Rectal smooth muscle tissue (tissue), 1 donor: ENCODE results near the gene CFAP126.

Experiments used
- H3K27ac ChIP-seq: one replicate; pipeline ENCODE4 v1.7.0; 2013; ENCODE audit warnings: low read depth, low read length, inconsistent platforms
- H3K27me3 ChIP-seq: one replicate; pipeline ENCODE4 v1.7.0; 2013; ENCODE audit warnings: low read length; ENCODE audit not compliant: control insufficient read depth, insufficient read depth
- H3K36me3 ChIP-seq: one replicate; pipeline ENCODE4 v1.7.0; 2013; ENCODE audit warnings: low read length; ENCODE audit not compliant: control insufficient read depth, insufficient read depth
- H3K4me1 ChIP-seq: one replicate; pipeline ENCODE4 v1.7.0; 2013; ENCODE audit warnings: low read length; ENCODE audit not compliant: control insufficient read depth, insufficient read depth
- H3K4me3 ChIP-seq: one replicate; pipeline ENCODE4 v1.7.0; 2013; ENCODE audit warnings: low read length
- H3K9ac ChIP-seq: one replicate; pipeline ENCODE4 v1.7.0; 2013; ENCODE audit warnings: low read length

The CFAP126 gene

DNA sequence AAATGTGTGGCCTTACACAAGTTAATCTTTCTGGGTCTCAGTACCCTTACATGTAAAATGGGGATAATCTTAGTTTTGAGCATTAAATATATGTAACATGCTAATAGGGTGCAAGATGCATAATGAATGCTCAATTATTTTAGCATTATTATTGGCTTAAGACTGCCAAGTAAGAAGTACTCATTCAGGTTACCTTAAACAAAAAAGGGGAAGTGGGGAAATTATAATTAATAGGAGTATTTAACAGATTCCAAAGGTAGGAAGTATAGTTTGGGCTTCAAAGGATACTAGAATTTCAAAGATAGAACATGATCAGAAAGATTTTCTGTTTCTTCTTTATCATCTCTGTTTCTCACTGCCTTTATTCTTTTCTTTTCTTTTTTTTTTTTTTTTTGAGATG lies 5.8 kb upstream of the CFAP126 start:
- no peaks in the 10 kb centered on the region for H3K36me3 ChIP-seq
- H3K27ac ChIP-seq: no peak overlapping the region
- no peak overlapping the region for H3K4me3 ChIP-seq
- no peaks in the 10 kb centered on the region for H3K27me3 ChIP-seq
- H3K4me1 ChIP-seq: no peaks in the 10 kb centered on the region
- H3K9ac ChIP-seq: no peak overlapping the region

DNA sequence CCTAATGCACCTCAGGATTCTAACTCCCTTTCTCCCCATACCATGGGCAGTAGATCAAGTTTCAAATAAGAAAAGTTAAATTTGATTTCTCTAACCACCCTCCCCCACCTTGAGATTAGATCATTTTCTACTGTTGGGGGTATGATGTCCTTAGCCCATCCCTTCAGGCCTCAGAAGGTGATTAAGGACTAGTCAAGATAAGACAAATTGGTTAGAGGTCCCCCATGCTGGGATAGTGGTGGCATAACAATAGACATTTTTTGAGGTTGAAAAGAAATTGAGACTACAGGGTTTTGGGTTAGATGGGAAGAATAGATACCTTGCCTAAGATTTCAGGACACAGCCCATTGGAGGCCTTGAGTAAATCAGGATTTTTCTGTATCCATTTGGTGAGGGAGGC lies 2.5 kb downstream of the CFAP126 start:
- Histone ChIP-seq H3K4me3 (no peak overlapping the region), H3K9ac (no peak overlapping the region), H3K4me1 (peaks cover 6% of the 10 kb centered on the region), H3K27me3 (no peaks in the 10 kb centered on the region), H3K27ac (no peak overlapping the region), H3K36me3 (peaks cover 2% of the 10 kb centered on the region)

DNA sequence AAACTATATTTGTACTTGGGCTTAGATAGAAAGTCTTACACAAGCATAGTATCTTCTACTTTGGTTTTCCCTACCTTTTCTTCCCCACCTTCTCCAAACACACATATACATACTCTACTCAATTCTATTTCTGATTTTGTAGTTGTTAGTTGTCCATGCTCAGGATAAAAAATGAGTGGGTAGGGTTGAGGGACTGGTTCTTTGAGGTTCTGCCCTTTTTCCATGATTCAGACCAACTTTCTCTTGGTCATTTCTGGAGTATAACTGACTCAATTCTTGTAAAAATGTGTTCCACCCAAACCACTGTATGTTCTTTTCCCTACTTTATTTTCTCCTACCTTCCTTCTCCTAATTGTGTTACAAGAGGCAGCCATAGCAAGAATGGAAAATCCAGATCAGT lies 3.3 kb downstream of the CFAP126 start:
- peaks cover 2% of the 10 kb centered on the region for H3K36me3 ChIP-seq
- H3K4me3 ChIP-seq: no peak overlapping the region
- no peak overlapping the region for H3K27ac ChIP-seq
- peaks cover 2% of the 10 kb centered on the region for H3K27me3 ChIP-seq
- no peak overlapping the region for H3K9ac ChIP-seq
- peaks cover 6% of the 10 kb centered on the region for H3K4me1 ChIP-seq

DNA sequence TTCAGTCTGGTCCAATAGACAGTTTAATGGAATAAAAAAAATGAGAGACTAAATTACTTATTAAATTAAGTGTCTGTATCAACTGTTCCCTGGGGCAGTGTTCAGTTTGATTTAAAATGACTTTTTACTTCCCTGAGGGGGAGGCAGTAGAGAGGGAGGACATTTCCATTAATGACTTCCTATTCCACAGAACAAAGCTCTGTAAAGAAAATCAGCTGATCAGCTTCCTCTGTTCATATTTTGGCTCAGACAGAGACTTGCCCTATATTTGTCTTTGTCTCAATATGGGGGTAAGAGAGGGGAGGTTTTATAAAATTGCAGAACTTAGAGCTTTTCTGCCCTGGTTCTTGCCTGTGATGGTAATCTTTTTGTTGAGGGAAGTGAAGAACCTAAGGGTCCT lies 8.4 kb downstream of the CFAP126 start:
- Histone ChIP-seq H3K9ac (no peak overlapping the region), H3K27ac (no peak overlapping the region), H3K4me3 (no peak overlapping the region), H3K36me3 (peaks cover 7% of the 10 kb centered on the region), H3K4me1 (no peaks in the 10 kb centered on the region), H3K27me3 (peaks cover 2% of the 10 kb centered on the region)

DNA sequence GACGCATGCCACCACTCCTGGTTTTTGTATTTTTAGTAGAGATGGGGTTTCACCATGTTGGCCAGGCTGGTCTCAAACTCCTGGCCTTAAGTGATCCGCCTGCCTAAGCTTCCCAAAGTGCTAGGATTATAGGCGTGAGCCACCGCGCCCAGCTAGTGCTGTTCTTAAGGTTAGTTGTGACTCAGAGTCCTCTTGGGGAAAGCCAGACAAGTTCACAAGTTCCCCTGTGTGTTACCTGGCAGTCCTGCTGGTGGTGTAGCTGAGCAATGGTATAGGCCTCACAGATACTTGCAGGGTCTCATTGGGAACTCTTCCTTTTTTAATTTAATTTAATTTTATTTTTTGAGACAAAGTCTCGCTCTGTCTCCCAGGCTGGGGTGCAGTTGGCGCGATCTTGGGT lies 10.6 kb downstream of the CFAP126 start:
- Histone ChIP-seq H3K27me3 (peaks cover 2% of the 10 kb centered on the region), H3K4me3 (no peak overlapping the region), H3K27ac (no peak overlapping the region), H3K4me1 (no peaks in the 10 kb centered on the region), H3K36me3 (peaks cover 5% of the 10 kb centered on the region), H3K9ac (no peak overlapping the region)

DNA sequence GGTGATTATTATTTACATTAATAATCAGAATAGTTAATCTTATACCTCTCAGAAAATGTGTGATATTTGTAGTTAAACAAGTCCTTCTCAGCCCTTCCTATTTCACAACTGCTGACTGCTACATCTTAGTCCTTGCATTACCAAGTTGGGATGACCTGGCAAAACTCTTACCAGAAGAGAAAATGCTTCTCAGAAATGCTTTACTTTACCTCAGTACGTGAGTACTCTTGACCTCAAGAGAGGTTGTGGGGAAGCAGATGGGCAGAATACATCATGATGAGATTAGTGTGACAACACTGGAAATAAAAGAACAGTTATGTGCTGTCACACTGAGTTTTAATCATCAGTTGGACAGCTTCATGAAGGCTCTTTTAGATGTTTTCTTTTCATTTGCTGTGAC lies 16.2 kb downstream of the CFAP126 start:
- H3K4me1 ChIP-seq: no peaks in the 10 kb centered on the region

DNA sequence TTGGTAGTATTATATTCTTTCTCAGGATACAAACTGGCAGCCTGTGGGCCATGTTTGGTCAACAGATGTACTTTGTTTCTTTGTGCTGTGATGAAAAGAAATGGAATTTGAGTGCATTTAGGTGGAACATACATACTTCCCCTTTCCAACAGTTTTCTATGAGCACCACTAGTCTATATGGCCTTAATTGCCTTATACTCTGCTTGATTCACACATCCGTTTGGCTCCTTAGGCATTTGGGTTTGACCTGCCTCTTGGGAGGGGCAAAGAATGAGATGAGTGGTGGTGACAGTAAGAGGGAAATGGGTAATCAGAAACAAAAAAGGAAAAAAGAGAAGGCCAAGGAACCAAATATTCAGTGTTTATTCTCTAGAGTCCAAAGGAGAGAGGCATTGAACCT lies 17.0 kb downstream of the CFAP126 start:
- Histone ChIP-seq H3K9ac (no peak overlapping the region), H3K4me1 (no peaks in the 10 kb centered on the region), H3K36me3 (no peaks in the 10 kb centered on the region), H3K27ac (no peak overlapping the region), H3K4me3 (no peak overlapping the region), H3K27me3 (no peaks in the 10 kb centered on the region)

More for the DNA sequence above, 16.2 kb downstream of the CFAP126 start:
- no peak overlapping the region for H3K9ac ChIP-seq
- H3K27ac ChIP-seq: no peak overlapping the region
- H3K36me3 ChIP-seq: no peaks in the 10 kb centered on the region
- H3K4me3 ChIP-seq: no peak overlapping the region
- no peaks in the 10 kb centered on the region for H3K27me3 ChIP-seq

DNA sequence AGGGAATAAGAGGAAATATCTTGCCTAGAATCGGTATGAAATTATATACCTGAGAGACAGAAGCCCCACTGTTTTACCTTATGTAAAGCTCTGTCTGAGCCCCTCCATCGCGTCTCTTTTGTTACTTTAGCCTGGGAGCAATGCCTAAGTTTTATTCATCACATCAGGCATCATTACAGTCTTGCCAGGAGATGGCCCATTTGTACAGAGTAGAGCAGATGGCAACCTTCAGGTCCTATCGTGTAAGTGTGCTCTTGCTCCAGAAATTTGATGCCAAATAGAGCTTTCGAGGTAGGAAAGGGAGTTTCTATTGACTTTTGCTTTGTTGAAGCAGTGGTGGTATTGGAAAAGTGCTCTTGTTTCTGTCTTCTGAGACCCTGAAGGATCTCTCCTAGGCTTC lies 24.9 kb downstream of the CFAP126 start:
- Histone ChIP-seq H3K9ac (no peak overlapping the region), H3K4me1 (no peaks in the 10 kb centered on the region), H3K4me3 (no peak overlapping the region), H3K36me3 (peaks cover 9% of the 10 kb centered on the region), H3K27me3 (no peaks in the 10 kb centered on the region), H3K27ac (no peak overlapping the region)

DNA sequence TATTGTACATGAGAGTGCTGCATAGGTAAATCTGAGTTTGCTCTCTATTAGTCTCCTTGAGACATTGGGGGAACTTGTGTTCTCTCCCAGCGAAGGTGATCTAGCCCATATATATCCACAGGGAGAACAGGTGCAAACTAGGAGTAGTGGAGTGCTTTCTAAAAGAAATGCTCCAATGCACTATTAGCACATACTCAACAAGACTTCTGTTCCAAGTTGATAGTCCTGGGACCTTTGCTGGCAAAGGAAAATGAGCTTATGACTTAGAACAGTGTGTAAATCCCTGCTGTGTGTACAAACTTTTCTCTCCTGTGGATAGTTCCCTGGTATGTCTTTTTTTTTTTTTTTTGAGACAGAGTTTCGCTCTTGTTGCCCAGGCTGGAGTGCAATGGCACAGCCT lies 25.5 kb downstream of the CFAP126 start:
- no peaks in the 10 kb centered on the region for H3K27me3 ChIP-seq
- H3K36me3 ChIP-seq: peaks cover 9% of the 10 kb centered on the region

DNA sequence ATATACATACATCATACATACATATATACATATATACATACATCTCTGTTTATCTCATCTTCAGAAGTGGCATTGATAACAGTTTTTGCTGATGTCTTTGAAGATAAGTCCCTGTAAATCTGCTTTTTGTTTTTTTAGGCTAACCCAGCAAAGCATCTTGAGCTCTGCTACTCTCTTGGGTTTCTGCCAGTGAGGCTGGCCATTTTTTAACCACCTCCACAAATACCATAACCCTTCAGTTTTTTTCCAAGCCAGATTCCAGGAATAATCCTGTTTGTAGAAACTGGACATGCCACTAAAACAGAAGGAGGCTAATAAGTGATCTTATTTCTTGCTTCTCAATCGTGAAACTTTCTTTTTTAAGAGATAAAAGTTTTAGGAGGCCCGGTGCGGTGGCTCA lies 31.9 kb downstream of the CFAP126 start:
- no peak overlapping the region for H3K9ac ChIP-seq
- H3K4me1 ChIP-seq: no peaks in the 10 kb centered on the region
- peaks cover 5% of the 10 kb centered on the region for H3K36me3 ChIP-seq
- H3K27ac ChIP-seq: no peak overlapping the region
- no peak overlapping the region for H3K4me3 ChIP-seq
- no peaks in the 10 kb centered on the region for H3K27me3 ChIP-seq

More for the DNA sequence above, 25.5 kb downstream of the CFAP126 start:
- H3K4me1 ChIP-seq: no peaks in the 10 kb centered on the region
- no peak overlapping the region for H3K4me3 ChIP-seq
- H3K27ac ChIP-seq: no peak overlapping the region
- no peak overlapping the region for H3K9ac ChIP-seq

DNA sequence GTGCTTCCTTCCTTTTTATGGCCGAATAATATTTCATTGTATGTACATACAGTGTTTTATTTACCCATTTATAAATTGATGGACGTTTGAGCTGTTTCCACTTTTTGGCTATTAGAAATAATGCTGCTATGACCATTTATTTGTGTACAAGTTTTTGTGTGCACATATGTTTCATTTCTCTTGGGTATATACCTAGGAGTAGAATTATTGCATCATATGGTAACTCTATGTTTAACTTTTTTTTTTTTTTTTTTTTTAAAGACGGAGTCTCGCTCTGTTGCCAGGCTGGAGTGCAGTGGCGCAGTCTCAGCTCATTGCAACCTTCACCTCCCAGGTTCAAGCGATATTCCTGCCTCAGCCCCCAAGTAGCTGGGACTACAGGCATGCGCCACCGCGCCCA lies 34.5 kb downstream of the CFAP126 start:
- H3K27ac ChIP-seq: no peak overlapping the region
- H3K27me3 ChIP-seq: no peaks in the 10 kb centered on the region
- H3K4me1 ChIP-seq: no peaks in the 10 kb centered on the region
- H3K4me3 ChIP-seq: no peak overlapping the region
- no peak overlapping the region for H3K9ac ChIP-seq
- peaks cover 7% of the 10 kb centered on the region for H3K36me3 ChIP-seq

DNA sequence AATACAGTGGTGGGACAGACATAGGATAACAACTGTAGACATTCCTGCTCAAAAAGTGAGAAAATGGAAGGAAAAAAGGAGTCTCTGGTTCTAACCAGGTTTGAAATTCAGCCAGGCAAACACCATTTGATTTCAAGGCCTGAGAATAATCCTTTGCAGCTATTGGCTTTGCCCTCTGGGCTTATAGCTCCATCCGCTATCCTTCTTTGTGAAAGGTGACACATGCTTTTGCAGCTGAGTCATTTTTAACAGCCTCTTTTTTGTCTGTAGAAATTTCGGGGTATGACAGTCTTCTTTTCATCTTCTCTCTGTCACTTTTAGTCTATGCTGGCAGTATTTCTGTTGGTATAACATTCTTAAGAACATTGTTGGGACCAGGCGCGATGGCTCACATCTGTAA lies 37.3 kb downstream of the CFAP126 start:
- Histone ChIP-seq H3K27me3 (no peaks in the 10 kb centered on the region), H3K27ac (no peak overlapping the region), H3K36me3 (peaks cover 11% of the 10 kb centered on the region), H3K4me1 (no peaks in the 10 kb centered on the region), H3K4me3 (no peak overlapping the region), H3K9ac (no peak overlapping the region)

DNA sequence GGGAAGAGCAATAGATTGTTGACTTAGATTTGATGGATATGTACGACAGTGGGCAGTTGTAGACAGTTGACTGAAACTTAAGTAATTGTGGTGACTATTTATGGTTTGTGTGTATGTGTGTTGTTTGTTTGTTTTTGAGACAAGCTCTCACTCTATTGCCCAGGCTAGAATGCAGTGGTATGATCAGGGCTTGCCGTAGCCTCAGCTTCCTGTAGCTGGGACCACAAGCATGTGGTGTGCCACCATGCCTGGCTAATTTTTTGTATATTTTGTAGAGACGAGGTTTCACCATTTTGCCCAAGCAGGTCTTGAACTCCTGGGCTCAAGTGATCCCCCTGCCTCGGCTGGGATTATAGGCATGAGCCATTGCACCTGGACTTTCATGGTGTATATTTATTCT lies 43.7 kb downstream of the CFAP126 start:
- H3K9ac ChIP-seq: no peak overlapping the region
- H3K4me1 ChIP-seq: no peaks in the 10 kb centered on the region
- peaks cover 9% of the 10 kb centered on the region for H3K36me3 ChIP-seq
- H3K4me3 ChIP-seq: no peak overlapping the region
- no peaks in the 10 kb centered on the region for H3K27me3 ChIP-seq
- no peak overlapping the region for H3K27ac ChIP-seq
